SK-N-DZ (cell line): ENCODE measurements around the gene LUZP1.

Experiments
- small RNA-seq, 2 experiments: library from RNA; depleted of rRNA; stranded (forward); fragments of <200 nt; gene quantifications; one replicate each; pipeline ENCODE3, GENCODE V24; 2014

Gene LUZP1

Small RNA genes within 50 kb of the gene (small RNA-seq; reads per million reads assigned to genes)
- gene MIR3115 (0.04 to 0.10 reads per million in 2 experiments), gene MIR4419A (0 reads per million in 2 experiments), gene RNU6-135P (0 reads per million in 2 experiments), gene RNU6-514P (0 reads per million in 2 experiments)
